Activated naive CD4-positive, alpha-beta T cell treated with Interleukin-2 at 50 U/mL for 16 hours (primary cell): ENCODE data around the gene NAGPA.
"Not testable (repeated sequence)": the region's sequence is repeated elsewhere in the genome, so short reads cannot be mapped to it uniquely, and the experiment has no call there.

Source experiments
- DNase-seq: peaks from one replicate; pipeline ENCODE4 v3.0.0-alpha.2; 2020

The NAGPA gene

DNA sequence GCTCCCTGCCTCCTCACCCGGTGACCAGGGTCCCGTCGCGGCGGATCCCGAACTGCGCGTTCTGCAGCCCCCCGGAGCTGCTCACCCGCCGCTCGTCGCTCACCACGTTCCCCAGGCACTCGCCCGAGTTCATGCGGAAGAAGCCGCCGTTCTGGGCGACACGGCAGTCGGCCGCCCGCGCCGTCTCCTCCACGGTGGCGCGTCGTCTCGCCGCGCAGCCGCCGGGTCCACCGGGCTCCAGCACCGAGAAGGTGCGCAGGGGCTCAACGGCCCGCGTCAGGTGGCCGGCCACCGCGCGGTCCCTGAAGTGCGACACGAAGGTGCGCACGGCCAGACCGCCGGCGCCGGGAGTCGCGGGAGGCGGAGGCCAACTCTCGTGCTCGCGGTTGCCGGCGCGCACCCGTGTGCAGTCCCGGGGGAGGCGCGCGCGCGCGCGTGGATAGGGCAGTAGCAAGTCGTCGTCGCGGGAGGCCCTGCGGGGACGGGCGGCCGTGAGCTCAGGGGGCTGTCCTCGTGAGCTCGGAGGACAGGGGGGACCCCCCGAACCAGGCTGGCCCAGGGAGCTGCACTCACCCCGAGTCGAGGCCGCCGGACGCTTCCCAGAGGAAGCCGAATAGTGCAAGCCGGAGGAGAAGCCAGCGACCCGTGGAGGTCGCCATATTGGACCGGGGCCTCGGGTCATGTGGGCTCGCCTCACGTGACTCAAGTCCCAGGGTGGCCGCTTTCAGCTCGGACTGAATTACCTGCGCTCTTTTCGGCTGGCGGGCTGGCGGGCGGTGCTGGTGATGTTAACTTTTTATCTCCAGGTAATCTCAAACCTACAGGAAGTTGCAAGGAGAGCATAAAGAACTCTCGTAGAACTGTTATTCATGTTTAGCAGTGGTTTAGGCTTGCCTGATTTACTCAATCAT lies at the start of gene NAGPA:
TSS of gene NAGPA (minus strand) at position 680 of the 911 bp plus-strand sequence. CDS start at position 659, 21 bp downstream.
- DNase-seq: peak; percentile 85

DNA sequence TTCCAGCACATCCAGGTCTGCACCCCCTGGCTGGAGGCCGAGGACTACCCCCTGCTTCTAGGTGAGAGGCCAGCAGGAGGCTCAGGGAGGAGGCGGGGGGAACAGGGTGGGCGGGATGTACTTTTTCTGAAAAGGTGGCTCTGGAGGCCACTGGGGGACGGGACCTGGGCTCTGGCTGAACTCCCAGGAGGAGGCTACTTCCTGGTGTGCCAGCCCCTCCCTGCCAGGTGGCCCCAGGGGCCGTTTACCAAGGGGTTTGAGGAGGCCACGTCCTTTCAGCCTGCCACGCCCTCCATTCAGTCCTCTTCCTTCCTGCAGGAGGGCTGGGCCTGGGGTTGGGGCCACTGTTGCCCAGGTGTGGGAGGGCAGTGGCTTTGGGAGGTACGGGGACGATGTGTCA lies 47.3 kb upstream of the NAGPA start:
- not testable (repeated sequence) for DNase-seq

- DNase-seq: not testable (repeated sequence)
Observed at GRCh38 chr16:5080461-5080860, 46.7 kb upstream of the NAGPA start.

- DNase-seq: no peak
Observed at GRCh38 chr16:5078626-5079025, 44.9 kb upstream of the NAGPA start.

GRCh38 chr16:5077304-5077703 lies 43.6 kb upstream of the NAGPA start:
- DNase-seq: no peak

- no peak for DNase-seq
Observed at GRCh38 chr16:5075637-5076036, 41.9 kb upstream of the NAGPA start.

- not testable (repeated sequence) for DNase-seq
Observed at GRCh38 chr16:5073771-5074170, 40.0 kb upstream of the NAGPA start.

- no peak for DNase-seq
Observed at GRCh38 chr16:5073279-5073629, 39.5 kb upstream of the NAGPA start.

DNA sequence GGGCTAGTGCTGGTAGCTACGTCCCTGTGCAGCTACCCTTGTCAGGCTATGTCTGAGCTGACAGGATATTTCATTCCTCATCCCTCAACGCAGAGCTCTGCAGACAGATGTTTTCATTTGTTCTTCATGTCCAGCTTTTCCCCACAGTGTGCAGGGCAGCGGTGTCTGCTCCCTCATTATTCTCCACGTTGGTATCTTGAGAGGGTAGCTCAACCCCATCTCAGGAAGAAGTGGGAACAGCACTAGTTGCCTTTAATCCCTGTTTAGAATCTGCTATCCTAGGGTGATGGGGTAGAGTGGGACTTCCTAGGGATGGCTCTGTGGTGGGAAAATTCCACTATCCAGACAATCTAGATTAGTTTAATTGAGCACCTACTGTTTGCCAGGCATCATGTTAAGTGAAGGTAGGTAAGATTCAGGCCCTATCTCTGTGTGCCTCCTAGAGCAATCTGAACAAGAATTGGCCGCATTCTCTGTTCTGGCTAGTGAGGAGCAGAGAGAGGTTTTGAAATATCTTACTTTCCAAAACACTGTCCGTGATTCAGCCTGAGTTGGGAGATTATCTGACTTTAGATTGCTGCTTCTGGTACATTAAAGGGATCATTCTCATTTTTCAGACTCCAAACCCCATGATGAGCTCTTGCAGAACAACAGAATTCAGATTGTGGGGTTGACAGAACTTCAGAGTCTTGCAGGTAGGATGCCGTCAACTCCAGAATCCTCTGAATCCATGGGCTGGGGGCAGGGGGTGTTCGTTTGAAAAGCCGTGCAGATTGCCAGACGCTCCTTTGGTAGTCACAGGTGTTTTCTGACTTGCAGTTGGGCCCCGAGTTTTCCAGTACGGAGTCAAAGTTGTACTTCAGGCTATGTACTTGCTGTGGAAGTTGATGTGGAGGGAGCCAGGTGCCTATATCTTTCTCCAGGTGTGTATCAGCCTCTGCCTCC lies 38.9 kb upstream of the NAGPA start:
- DNase-seq: no peak

DNA sequence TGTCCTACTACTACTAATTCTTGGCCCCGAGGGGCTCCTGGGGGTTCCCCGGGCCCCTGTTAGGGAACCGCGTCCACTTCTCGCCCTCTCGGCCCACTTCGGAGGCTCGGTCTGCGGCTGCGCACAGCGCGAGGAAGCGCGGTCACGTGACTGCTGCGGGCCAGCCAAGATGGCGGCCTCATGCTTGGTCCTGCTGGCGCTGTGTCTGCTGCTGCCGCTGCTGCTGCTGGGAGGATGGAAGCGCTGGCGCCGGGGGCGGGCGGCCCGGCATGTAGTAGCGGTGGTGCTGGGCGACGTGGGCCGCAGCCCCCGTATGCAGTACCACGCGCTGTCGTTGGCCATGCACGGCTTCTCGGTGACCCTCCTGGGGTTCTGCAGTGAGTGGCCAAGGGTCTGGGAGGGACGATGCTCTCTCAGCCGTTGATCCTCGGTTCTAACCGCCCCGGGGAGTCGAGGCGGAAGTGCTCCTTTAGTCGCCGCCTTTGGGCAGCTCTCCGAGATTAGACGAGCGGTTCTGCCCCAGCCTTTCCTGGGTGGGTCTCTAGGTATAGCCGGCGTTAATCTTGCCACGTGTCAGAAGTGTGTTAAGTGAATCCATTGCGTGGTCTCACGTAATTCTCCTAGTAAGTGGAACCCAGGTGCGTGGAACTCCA lies 38.1 kb upstream of the NAGPA start, which contains the start of gene ALG1:
TSS of gene ALG1 (plus strand) at position 163 of the 653 bp plus-strand sequence. CDS start at position 170, 7 bp downstream.
- peak; percentile 92 for DNase-seq

- DNase-seq: no peak
Observed at GRCh38 chr16:5071341-5071680, 37.6 kb upstream of the NAGPA start.

DNA sequence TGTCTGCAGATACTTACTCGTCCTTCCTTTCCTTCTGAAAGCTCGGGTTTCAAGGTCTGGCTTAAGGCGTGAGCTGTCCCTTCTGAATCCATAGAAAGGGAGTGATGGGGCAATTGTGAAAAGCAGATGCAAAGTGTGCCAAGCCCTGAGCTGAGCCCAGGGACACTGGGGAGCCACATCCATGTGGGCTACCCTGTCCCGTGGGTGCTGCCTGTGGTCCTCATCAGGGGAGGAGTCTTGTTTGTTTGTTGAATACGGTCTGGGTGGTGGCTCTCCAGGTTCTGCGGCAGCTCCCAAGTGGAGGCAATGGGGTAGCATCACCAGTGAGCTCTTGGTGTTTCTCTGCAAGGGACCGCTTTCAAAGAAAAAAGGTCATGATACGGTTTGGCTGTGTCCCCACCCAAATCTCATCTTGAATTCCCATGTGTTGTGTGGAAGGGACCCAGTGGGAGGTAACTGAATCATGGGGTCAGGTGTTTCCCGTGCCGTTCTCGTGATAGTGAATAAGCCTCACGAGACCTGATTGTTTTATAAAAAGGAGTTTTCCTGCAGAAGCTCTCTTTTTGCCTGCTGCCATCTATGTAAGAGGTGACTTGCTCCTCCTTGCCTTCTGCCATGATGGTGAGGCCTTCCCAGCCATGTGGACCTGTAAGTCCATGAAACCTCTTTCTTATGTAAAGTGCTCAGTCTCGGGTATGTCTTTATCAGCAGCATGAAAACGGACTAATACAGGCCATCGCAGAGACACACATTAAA lies 36.9 kb upstream of the NAGPA start:
- DNase-seq: no peak

DNA sequence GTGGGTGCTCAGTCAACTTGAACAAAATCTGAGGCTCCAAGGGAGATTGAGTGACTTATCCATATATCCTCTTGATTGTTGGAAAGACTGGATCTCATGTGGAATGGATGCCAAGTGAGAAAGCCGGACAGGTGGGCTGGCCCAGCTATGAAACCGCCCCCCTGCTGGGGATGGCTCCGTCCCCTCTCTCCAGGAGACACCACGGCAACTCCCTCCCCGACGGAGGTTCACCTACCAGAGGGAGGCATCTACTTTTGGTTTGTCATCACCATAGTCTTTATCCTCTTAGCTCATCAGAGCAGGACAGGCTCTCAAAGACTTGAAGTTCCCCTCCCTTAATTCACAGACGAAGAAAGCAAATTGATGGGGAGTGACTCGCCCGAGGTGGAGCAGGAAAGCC lies 36.1 kb upstream of the NAGPA start:
- no peak for DNase-seq

- no peak for DNase-seq
Observed at GRCh38 chr16:5069048-5069447, 35.3 kb upstream of the NAGPA start.

GRCh38 chr16:5066511-5066910 lies 32.8 kb upstream of the NAGPA start:
- DNase-seq: no peak

DNA sequence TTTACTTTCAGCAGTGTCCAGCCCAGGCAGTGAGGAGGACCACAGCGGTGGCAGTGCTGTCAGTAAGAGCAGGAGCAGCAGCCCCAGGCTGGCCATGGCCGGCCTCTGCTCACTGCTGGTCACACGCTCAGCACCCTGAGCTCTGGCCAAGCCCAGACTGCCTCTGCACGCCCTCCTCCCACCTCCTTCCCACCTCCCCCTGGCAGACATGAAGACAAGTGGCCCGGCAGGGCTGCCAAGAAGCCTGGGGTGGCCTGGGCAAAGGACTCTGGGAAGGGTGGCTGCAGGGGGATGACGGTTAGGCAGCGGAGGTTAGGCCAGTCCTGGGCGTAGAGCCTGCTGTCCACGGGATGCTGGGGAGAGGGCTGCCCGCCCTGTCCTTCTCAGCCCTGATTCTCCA lies 32.1 kb upstream of the NAGPA start, which contains the start of gene C16orf89:
TSS of gene C16orf89 (minus strand) at position 144 of the 400 bp plus-strand sequence. CDS start at position 96, 48 bp downstream.
- no peak for DNase-seq

GRCh38 chr16:5065326-5065725 lies 31.6 kb upstream of the NAGPA start:
- no peak for DNase-seq

GRCh38 chr16:5064915-5065314 lies 31.2 kb upstream of the NAGPA start:
- no peak for DNase-seq

DNA sequence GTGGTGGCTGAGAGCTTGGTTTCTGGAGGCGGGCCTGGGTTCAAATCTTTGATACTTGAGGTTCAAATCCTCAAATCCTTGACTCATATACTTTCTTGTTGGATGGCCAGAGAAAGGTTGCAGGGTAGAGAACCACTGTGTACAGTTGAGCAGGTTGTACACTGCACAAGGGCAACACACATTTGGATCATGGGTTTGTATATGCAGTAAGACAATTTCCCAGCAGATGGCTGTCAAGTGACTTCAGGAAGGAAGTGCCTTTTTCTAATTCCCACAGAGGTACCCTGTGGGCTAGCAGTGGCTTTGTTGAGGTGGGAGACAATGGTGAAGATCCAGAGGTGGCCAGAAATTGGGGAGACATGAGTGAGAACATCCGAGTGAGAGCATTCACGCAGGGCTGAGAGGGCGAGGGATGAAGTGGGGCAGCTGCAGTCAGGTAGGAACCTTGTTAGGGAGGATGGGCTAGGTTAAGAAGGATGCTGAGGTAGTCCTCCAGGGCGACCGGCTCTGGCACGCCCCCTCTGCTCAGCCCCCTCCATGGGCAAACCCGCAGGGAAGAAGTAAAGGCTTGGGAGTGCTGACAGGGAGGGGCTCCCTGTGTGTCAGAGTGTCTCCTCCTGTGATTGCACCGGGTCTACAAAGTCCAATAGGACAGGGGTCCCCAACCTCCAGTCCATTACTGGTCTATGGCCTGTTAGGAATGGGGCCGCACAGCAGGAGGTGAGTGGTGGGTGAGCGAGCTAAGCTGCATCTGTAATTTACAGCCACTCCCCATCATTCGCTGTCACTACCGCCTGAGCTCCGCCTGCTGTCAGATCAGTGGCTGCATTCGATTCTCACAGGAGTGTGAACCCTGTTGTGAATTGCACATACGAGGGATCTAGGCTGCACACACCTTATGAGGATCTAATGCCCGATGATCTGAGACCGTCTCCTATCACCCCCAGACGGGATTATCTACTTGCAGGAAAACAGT lies 29.3 kb upstream of the NAGPA start:
- no peak for DNase-seq

- DNase-seq: no peak
Observed at GRCh38 chr16:5062051-5062450, 28.3 kb upstream of the NAGPA start.

GRCh38 chr16:5060073-5060641 lies 26.4 kb upstream of the NAGPA start:
- DNase-seq: no peak
